H9 (cell line): ENCODE results near the gene FAM219A. TPM values are rescaled to one million over a fixed set of nuclear protein-coding genes. Genes with fewer than 3 reads are reported as not detected.

Experiments
- DNase-seq: peaks from one replicate; pipeline ENCODE4 v3.0.0-alpha.2; 2017
- H2AFZ ChIP-seq: one replicate; pipeline ENCODE4 v1.6.1; 2013; ENCODE audit warnings: mild to moderate bottlenecking, low read length, control low read depth, moderate library complexity
- H2AK5ac ChIP-seq: 2 replicates; pipeline ENCODE4 v1.6.1; 2013; ENCODE audit warnings: low read length, control low read depth, mixed read lengths; ENCODE audit not compliant: insufficient read length
- H2BK120ac ChIP-seq: one replicate; pipeline ENCODE4 v1.6.1; 2013; ENCODE audit warnings: low read depth, mild to moderate bottlenecking, low read length, control low read depth, inconsistent platforms; ENCODE audit not compliant: poor library complexity, severe bottlenecking
- H2BK12ac ChIP-seq: 2 replicates; pipeline ENCODE4 v1.6.1; 2013; ENCODE audit warnings: low read length, control low read depth, mixed read lengths, low read depth; ENCODE audit not compliant: insufficient read length
- H2BK15ac ChIP-seq: 2 replicates; pipeline ENCODE4 v1.6.1; 2013; ENCODE audit warnings: low read depth, low read length, control low read depth
- H2BK20ac ChIP-seq: one replicate; pipeline ENCODE4 v1.6.1; 2013; ENCODE audit warnings: low read depth, mild to moderate bottlenecking, low read length, control low read depth, inconsistent platforms; ENCODE audit not compliant: poor library complexity, severe bottlenecking
- H2BK5ac ChIP-seq: 2 replicates; pipeline ENCODE4 v1.6.1; 2013; ENCODE audit warnings: low read length, control low read depth, mixed read lengths; ENCODE audit not compliant: insufficient read length
- H3K14ac ChIP-seq: 2 replicates; pipeline ENCODE4 v1.6.1; 2013; ENCODE audit warnings: low read length, control low read depth; ENCODE audit not compliant: insufficient read depth
- H3K18ac ChIP-seq: 2 replicates; pipeline ENCODE4 v1.6.1; 2013; ENCODE audit warnings: low read depth, mild to moderate bottlenecking, mixed read lengths, low read length, control low read depth; ENCODE audit not compliant: insufficient read length
- H3K23ac ChIP-seq: 2 replicates; pipeline ENCODE4 v1.6.1; 2013; ENCODE audit warnings: low read length, control low read depth, mixed read lengths, low read depth; ENCODE audit not compliant: insufficient read length
- H3K23me2 ChIP-seq: 2 replicates; pipeline ENCODE4 v1.6.1; 2013; ENCODE audit warnings: low read depth, mild to moderate bottlenecking, mixed read lengths, low read length, control low read depth; ENCODE audit not compliant: insufficient read length, poor library complexity, severe bottlenecking
- H3K27ac ChIP-seq: 2 replicates; pipeline ENCODE4 v1.5.1; 2013; ENCODE audit warnings: low read length, control low read depth, mixed read lengths, low read depth; ENCODE audit not compliant: insufficient read length
- H3K27me3 ChIP-seq: 2 replicates; pipeline ENCODE4 v1.6.1; 2013; ENCODE audit warnings: low read length, control low read depth, inconsistent platforms; ENCODE audit not compliant: insufficient read depth
- H3K4ac ChIP-seq: 2 replicates; pipeline ENCODE4 v1.6.1; 2013; ENCODE audit warnings: low read depth, mild to moderate bottlenecking, control low read depth, inconsistent platforms, low read length, moderate library complexity
- H3K4me1 ChIP-seq: 2 replicates; pipeline ENCODE4 v1.6.1; 2013; ENCODE audit warnings: low read length, control low read depth, inconsistent platforms; ENCODE audit not compliant: insufficient read depth
- H3K4me2 ChIP-seq: 2 replicates; pipeline ENCODE4 v1.6.1; 2013; ENCODE audit warnings: low read length, control low read depth, mixed read lengths; ENCODE audit not compliant: insufficient read length, insufficient read depth
- H3K56ac ChIP-seq: 2 replicates; pipeline ENCODE4 v1.6.1; 2013; ENCODE audit warnings: low read depth, mild to moderate bottlenecking, mixed read lengths, low read length, control low read depth; ENCODE audit not compliant: insufficient read length
- H3K79me1 ChIP-seq: 2 replicates; pipeline ENCODE4 v1.6.1; 2013; ENCODE audit warnings: low read depth, mild to moderate bottlenecking, moderate library complexity, low read length, control low read depth, inconsistent platforms; ENCODE audit not compliant: insufficient read depth, poor library complexity, severe bottlenecking
- H3K79me2 ChIP-seq: 2 replicates; pipeline ENCODE4 v1.6.1; 2013; ENCODE audit warnings: low read length, control low read depth, inconsistent platforms; ENCODE audit not compliant: insufficient read depth
- H3K9ac ChIP-seq: 2 replicates; pipeline ENCODE4 v1.6.1; 2013; ENCODE audit warnings: low read length, control low read depth, mixed read lengths; ENCODE audit not compliant: insufficient read length; ENCODE audit errors: extremely low read depth
- H3K9me3 ChIP-seq: one replicate; pipeline ENCODE4 v1.6.1; 2013; ENCODE audit warnings: low read depth, low read length, inconsistent platforms; ENCODE audit not compliant: control insufficient read depth
- H3T11ph ChIP-seq: one replicate; pipeline ENCODE4 v1.6.1; 2013; ENCODE audit warnings: mild to moderate bottlenecking, low read length, control low read depth, inconsistent platforms
- H4K20me1 ChIP-seq: one replicate; pipeline ENCODE4 v1.6.1; 2013; ENCODE audit not compliant: control insufficient read depth, insufficient read length, insufficient read depth
- H4K5ac ChIP-seq: 2 replicates; pipeline ENCODE4 v1.6.1; 2013; ENCODE audit warnings: low read depth, mild to moderate bottlenecking, mixed read lengths, low read length, control low read depth; ENCODE audit not compliant: insufficient read length
- H4K8ac ChIP-seq: replicated peaks from 2 replicates; pipeline ENCODE4 v1.6.1; 2013; ENCODE audit warnings: low read length, control low read depth, mixed read lengths, low read depth; ENCODE audit not compliant: insufficient read length
- H4K91ac ChIP-seq: 2 replicates; pipeline ENCODE4 v1.6.1; 2013; ENCODE audit warnings: low read depth, mild to moderate bottlenecking, moderate library complexity, mixed read lengths, low read length, control low read depth; ENCODE audit not compliant: insufficient read length
- H3K27ac Mint-ChIP-seq, 3 experiments: 2 replicates in 2 of 3; 3 replicates in 1 of 3; pipeline ENCODE4 v1.8.0; 2020 to 2021; ENCODE audit warnings: mixed read lengths in 3 of 3, mild to moderate bottlenecking in 1 of 3, moderate library complexity in 1 of 3
- H3K27me3 Mint-ChIP-seq: 2 replicates; pipeline ENCODE4 v1.8.0; 2021; ENCODE audit warnings: low read depth, mild to moderate bottlenecking, moderate library complexity, mixed read lengths
- H3K36me3 Mint-ChIP-seq, 3 experiments: 2 replicates in 2 of 3; 3 replicates in 1 of 3; pipeline ENCODE4 v1.8.0; 2020 to 2021; ENCODE audit warnings: low read depth in 3 of 3, mixed read lengths in 3 of 3; ENCODE audit not compliant: insufficient read depth in 1 of 3
- H3K4me1 Mint-ChIP-seq, 2 experiments: 2 replicates each; pipeline ENCODE4 v1.8.0; 2020; ENCODE audit warnings: mixed read lengths in 2 of 2
- H3K4me3 Mint-ChIP-seq, 2 experiments: 2 replicates in 1 of 2; 3 replicates in 1 of 2; pipeline ENCODE4 v1.8.0; 2020 to 2021; ENCODE audit warnings: mild to moderate bottlenecking in 2 of 2, mixed read lengths in 2 of 2, moderate library complexity in 1 of 2
- H3K9me3 Mint-ChIP-seq, 2 experiments: 2 replicates in 1 of 2; 3 replicates in 1 of 2; pipeline ENCODE4 v1.8.0; 2020; ENCODE audit warnings: mild to moderate bottlenecking in 2 of 2, mixed read lengths in 2 of 2, moderate library complexity in 1 of 2
- CTCF ChIP-seq: fragments of 200-600 bp; sonication (generic); conservative IDR thresholded peaks from 3 replicates; pipeline ENCODE4 v1.8.0; 2021; ENCODE audit warnings: antibody characterized with exemption, mild to moderate bottlenecking
- WGBS: extraction: QIAGEN DNeasy Blood & Tissue Kit; methylation state at CpG from one replicate; pipeline ENCODE4 v1.1.7; 2013; ENCODE audit warnings: missing lambda C conversion rate, low lambda C conversion rate, mixed read lengths; ENCODE audit not compliant: insufficient read length; ENCODE audit errors: extremely low coverage; 5-methylcytosine and 5-hydroxymethylcytosine counted together
- total RNA-seq: library from RNA; stranded (reverse); gene quantifications from 2 replicates; pipeline ENCODE4 v1.2.1, GENCODE V29; 2021

FAM219A gene
- total RNA-seq, 1 experiment from 2014 or later = 16.7 TPM

GRCh38 chr9:34376596-34377403 is 81.6 kb downstream of the FAM219A start, which contains the start of gene MYORG:
Gene MYORG, minus strand, starts transcription at chr9:34376898. Its CDS starts 3,955 bp downstream, at chr9:34372943.
- no peak within 1 kb of the TSS; a peak in 2 of 7 replicates for H3K27ac Mint-ChIP-seq
- Histone ChIP-seq H2BK20ac (no peak within 1 kb of the TSS), H2AK5ac (no peak within 1 kb of the TSS), H3K4ac (no peak within 1 kb of the TSS), H3K79me1 (no peaks in the 10 kb centered on the region), H2BK120ac (no peak within 1 kb of the TSS), H2AFZ (peak within 1 kb of the TSS; percentile 48), H3K4me1 (0 out of 2 replicates have a peak, but pooled peaks cover 4% of the 10 kb centered on the region), H4K91ac (no peak within 1 kb of the TSS), H3K79me2 (no peaks in the 10 kb centered on the region), H4K5ac (no peak within 1 kb of the TSS), H3K27me3 (peaks cover under 1% of the 10 kb centered on the region; the same call in 1 of the 2 replicates), H3K56ac (no peak within 1 kb of the TSS), H2BK5ac (no peak within 1 kb of the TSS), H4K20me1 (no peaks in the 10 kb centered on the region), H3K23ac (no peak within 1 kb of the TSS), H2BK15ac (no peak within 1 kb of the TSS), H3K9me3 (no peaks in the 10 kb centered on the region), H3K14ac (no peak within 1 kb of the TSS), H4K8ac (no peak within 1 kb of the TSS), H3K18ac (no peak within 1 kb of the TSS), H3T11ph (no peak within 1 kb of the TSS), H3K23me2 (peaks cover 34% of the 10 kb centered on the region), H3K27ac (no peak within 1 kb of the TSS), H2BK12ac (no peak within 1 kb of the TSS), H3K9ac (no peak within 1 kb of the TSS), H3K4me2 (peak within 1 kb of the TSS; percentile 80)
- WGBS = no CpG with 5 or more reads among the region's 54 CpGs
- H3K4me3 Mint-ChIP-seq = peak within 1 kb of the TSS; percentile 82 to 96
- DNase-seq = peak; percentile 99
- TF ChIP-seq CTCF = no peak
- peaks cover 39% of the 10 kb centered on the region for H3K27me3 Mint-ChIP-seq
- H3K9me3 Mint-ChIP-seq = no peaks in the 10 kb centered on the region; a peak in 1 of 5 replicates
- H3K36me3 Mint-ChIP-seq = peaks cover 3 to 7% (median 3%) of the 10 kb centered on the region in 3 experiments; a peak in 6 of 7 replicates
- peaks cover 25 to 41% of the 10 kb centered on the region in 2 experiments for H3K4me1 Mint-ChIP-seq
